ENCODE measurements around the gene POLR1A. TPM values are rescaled to one million over a fixed set of nuclear protein-coding genes. Genes with fewer than 3 reads are reported as not detected.

POLR1A gene
- total RNA-seq, 1 experiment from 2014 or later, result 62.7 TPM

DNA sequence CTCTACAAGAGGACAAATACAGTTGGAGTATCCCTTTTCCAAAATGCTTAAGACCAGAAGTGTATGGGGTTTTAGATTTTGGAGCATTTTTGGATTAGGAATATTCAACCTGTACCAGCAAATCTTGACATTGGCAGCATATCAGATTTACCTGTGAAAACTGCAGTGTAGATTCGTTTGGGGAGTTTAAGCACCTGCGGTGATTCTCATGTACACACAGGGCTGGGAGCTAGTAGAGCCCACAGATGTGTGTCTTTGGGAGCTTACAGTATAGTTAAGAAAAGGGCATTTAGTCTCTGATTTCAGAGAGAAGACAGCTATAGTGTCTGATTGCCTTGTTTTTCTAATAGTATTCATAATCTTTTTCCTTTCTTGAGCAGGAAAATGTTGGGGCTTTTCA, 30.5 kb upstream of the POLR1A start:
- no CpG with 5 or more reads among the region's 2 CpGs for WGBS (ENCODE audit: extremely low coverage, insufficient read length, low lambda C conversion rate)
- Histone ChIP-seq H3K4ac (ENCODE audit: low read depth, low read length) (no peak overlapping the region), H4K20me1 (ENCODE audit: control insufficient read depth, insufficient read depth, insufficient read length) (no peaks in the 10 kb centered on the region), H3K79me1 (ENCODE audit: insufficient read depth, low read depth, low read length, poor library complexity, severe bottlenecking) (no peaks in the 10 kb centered on the region), H3K23ac (ENCODE audit: insufficient read length, low read depth, low read length) (no peak overlapping the region), H3T11ph (ENCODE audit: low read length) (no peak overlapping the region), H2AK5ac (ENCODE audit: insufficient read length, low read length) (no peak overlapping the region), H3K4me2 (ENCODE audit: insufficient read depth, insufficient read length, low read length) (no peak overlapping the region), H3K14ac (ENCODE audit: insufficient read depth, low read length) (no peak overlapping the region), H2AFZ (ENCODE audit: low read length) (no peak overlapping the region), H2BK5ac (ENCODE audit: insufficient read length, low read length) (no peak overlapping the region), H3K4me1 (ENCODE audit: insufficient read depth, low read length) (no peaks in the 10 kb centered on the region), H3K18ac (ENCODE audit: insufficient read length, low read depth, low read length) (no peak overlapping the region), H2BK120ac (ENCODE audit: low read depth, low read length, poor library complexity, severe bottlenecking) (no peak overlapping the region), H3K9me3 (ENCODE audit: control insufficient read depth, low read depth, low read length) (no peaks in the 10 kb centered on the region), H3K79me2 (ENCODE audit: insufficient read depth, low read length) (no peaks in the 10 kb centered on the region), H2BK15ac (ENCODE audit: low read depth, low read length) (no peak overlapping the region), H4K5ac (ENCODE audit: insufficient read length, low read depth, low read length) (no peak overlapping the region), H3K27ac (ENCODE audit: insufficient read length, low read depth, low read length) (no peak overlapping the region), H4K8ac (replicated peaks; ENCODE audit: insufficient read length, low read depth, low read length) (no peak overlapping the region), H3K23me2 (ENCODE audit: insufficient read length, low read depth, low read length, poor library complexity, severe bottlenecking) (no peaks in the 10 kb centered on the region), H3K9ac (ENCODE audit: extremely low read depth, insufficient read length, low read length) (no peak overlapping the region), H4K91ac (ENCODE audit: insufficient read length, low read depth, low read length) (no peak overlapping the region), H3K56ac (ENCODE audit: insufficient read length, low read depth, low read length) (no peak overlapping the region), H2BK20ac (ENCODE audit: low read depth, low read length, poor library complexity, severe bottlenecking) (no peak overlapping the region), H3K27me3 (ENCODE audit: insufficient read depth, low read length) (no peaks in the 10 kb centered on the region), H2BK12ac (ENCODE audit: insufficient read length, low read depth, low read length) (no peak overlapping the region)
- Mint-ChIP-seq H3K4me1 (peaks cover 5 to 12% of the 10 kb centered on the region in 2 experiments; a peak in 3 of 4 replicates), H3K9me3 (no peaks in the 10 kb centered on the region), H3K27me3 (ENCODE audit: low read depth) (no peaks in the 10 kb centered on the region), H3K36me3 (ENCODE audit: insufficient read depth in 1 of 3, low read depth in 3 of 3) (peaks cover 65 to 100% (median 84%) of the 10 kb centered on the region in 3 experiments), H3K27ac (peak overlapping the region in 1 of 3 experiments; percentile 76; a peak in 1 of 7 replicates), H3K4me3 (no peak overlapping the region)
- TF ChIP-seq CTCF (conservative IDR thresholded peaks at IDR 0.05), result no peak
- DNase-seq, result no peak
